HG03469 (cell line): ENCODE results near the gene CEP192.
"Not testable (repeated sequence)": the region's sequence is repeated elsewhere in the genome, so short reads cannot be mapped to it uniquely, and the experiment has no call there.

Experiments
- ATAC-seq: cut with Tn5 transposase; IDR thresholded peaks from one replicate; pipeline ENCODE4 v1.9.1; 2021; ENCODE audit warnings: mild to moderate bottlenecking, moderate library complexity, moderate number of reproducible peaks; ENCODE audit not compliant: unreplicated experiment

The CEP192 gene

DNA sequence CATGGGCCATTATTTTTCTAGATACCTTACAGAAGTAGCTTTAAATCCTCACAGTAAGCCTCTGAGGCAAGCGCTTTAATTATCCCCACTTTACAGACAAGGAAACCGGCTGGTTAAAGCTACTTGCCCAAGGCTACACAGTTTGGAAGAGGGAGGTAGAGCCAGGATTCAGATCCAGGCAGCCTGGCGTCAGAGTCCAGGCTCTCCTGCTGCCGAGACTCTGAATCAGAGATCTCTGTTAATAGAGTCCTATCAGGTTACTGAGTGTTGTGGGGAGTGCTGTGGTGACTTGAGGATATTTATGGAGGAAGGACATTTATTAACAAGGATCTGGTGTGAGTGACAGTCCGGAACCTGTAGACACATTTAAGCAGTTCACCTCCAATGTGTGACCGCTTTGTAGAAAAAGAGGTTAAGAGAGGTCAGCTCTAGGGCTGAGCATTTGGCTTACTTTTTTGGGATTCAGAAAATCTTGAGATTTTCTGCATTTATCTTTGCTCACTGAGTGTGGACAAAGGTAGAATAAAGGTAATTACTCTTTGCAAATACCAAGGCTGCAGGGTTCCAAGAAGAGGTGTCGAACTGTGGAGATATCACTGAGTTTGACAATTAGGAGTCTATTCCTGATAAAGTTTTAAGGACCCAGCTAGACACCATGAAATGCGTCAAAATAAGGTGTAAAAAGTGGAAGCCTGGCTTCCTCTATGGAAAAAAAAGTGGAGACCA is 1.6 kb upstream of the CEP192 start:
- ATAC-seq = no peak

DNA sequence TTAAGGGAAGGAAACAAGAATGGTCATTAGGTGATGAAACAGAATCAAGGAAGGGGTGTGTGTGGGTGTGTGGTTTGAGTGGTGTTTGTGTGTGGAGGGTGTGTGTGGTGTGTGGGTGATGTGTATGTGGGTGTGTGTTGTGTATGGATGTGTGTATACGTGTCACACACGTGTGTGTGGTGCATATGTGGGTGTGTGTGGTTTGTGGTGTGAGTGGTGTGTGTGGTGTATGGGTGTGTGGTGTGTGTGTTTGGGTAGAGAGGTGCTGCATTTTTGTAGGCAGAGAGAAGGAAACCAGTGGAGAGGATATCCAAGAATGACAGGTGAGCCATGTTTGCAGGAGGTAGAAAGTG is 1.1 kb upstream of the CEP192 start:
- ATAC-seq = no peak

DNA sequence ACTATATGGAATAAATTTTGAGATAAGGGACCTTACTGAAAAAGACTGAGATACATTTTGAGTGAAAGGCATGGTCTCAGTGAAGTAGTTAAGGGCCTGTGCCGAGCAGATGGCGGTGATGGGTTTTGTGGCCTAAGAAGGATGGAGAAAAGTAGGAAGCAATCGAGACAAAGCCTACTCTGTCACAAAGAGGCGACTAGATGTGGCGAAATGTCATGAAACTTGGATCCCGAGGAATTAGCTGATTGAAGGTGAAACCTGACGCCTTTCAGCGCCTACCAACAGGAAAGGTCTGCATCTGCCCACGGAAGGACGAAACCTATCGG is 558 bp upstream of the CEP192 start:
- no peak for ATAC-seq

DNA sequence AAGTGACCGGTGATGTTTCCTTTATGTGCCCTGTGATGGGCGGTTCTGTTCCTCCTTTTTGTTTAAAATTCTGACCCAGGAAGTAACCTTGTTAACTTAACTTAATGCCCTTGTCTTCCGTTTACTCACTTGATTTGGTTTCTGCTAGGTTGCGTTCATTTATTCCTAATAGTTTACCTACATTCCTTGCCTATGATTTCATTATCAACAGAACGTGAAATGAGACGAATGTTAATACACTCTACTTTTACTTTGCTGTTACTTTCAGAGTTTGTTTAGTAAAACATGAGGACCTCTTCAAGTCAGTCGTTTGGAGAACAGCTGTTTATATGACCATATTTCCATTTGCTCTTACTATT is 638 bp downstream of the CEP192 start:
- no peak for ATAC-seq

DNA sequence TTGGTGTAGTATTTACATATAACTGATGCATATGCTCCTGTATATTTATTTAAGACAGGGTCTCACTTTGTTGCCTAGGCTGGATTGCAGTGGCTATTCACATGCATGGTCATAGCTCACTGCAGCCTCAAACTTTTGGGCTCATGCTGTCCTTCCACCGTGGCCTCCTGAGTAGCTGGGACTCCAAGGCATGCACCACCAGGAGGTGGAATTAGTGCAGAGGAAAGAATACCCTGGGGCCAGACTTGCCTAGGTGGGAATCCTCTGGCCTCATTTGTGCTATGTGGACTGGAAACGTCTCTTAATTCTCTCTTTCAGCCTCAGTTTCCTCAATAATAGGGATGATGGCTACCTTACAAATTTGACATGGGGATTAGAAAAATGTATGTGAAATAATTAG is 2.3 kb downstream of the CEP192 start:
- ATAC-seq = no peak

DNA sequence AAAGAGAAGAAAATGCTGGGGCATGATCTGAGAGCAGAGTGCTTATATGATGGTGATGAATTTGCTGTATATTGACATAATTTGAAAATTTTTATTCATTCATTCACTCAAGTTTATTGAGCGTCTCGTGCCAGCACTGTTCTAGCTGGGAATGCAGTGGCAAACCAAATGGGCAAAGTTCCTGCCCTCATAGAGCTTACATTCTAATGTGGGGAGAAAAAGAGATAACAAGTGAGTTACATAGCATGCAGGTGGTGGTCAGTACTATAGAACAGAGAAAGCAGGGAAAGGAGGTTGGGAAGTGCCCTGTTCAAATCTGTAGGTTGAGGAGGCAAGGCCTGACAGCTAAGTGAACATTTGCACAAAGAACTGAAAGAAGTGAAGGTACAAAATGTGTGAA is 4.3 kb downstream of the CEP192 start:
- no peak for ATAC-seq

DNA sequence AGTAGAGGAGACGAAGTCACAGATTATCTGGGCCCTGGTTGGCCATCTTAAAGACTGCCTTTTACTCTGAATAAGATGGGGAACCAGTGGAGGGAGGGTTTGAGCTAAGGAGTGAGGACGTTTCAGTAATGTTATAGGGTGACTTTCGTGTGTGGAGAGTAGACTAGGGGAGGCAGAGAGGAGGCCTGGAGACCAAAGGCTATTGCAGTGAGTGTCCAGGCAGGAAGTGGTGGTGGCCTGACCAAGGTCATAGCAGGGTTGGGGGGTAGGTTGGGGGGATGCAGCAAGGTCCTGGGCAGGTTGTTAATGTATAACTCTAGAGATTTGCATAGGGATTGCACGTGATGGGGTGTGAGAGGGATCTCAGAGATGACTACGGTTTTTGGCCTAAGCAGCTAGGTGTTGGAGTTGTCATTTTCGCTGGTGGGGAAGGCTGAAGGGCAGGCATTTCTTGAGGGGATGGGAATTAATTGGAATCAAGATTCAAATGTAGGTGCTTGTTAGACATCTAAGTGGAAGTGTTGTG is 4.9 kb downstream of the CEP192 start:
- ATAC-seq = no peak

DNA sequence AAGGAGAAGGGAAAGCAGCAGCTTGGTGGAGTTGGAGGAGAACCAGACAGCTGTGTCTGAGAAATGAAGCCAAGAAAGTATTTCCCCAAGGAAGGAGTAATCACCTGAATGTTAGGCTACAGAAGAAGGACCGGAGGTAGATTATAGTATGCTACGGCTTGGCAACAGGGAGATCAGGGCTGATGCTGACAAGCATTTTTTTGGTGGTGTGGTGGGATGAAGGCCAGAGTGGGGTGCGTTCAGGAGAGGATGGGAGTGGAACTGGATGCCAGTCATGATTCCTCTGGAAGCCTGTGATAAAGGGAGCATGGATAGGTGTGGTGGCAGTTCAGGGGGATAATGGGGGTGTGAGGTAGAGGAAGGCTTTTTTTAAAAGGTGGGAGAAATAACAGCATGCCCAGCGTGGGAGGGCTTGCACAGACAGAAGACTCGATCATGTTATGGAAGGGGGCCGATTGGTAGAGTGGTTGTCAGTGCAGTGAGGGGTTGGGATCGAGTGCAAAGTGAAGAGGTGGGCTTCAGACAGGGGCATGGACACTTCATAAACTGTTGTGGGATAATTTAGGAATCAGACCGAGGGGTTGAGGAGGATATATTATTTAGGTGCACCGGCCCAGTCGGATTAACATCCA is 5.6 kb downstream of the CEP192 start:
- no peak for ATAC-seq

DNA sequence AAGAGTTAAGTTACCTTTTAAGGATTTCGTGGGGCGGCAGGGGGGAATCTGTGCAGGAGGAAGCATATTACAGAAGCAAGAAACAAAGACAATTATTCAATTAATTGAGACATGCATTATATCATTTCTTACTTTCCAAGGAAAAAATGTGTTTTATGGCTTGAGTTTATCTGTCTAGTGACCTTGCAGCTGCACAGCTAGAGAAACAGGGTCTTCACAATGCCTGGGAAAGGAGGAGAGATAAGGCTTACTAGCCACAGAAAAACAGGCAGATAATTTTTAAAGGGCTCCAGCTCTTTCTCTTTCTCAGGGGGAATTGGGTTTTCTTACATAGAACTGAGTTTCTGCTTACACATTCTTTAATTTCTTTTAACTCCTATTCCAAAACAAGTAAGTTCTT is 6.2 kb downstream of the CEP192 start:
- not testable (repeated sequence) for ATAC-seq

DNA sequence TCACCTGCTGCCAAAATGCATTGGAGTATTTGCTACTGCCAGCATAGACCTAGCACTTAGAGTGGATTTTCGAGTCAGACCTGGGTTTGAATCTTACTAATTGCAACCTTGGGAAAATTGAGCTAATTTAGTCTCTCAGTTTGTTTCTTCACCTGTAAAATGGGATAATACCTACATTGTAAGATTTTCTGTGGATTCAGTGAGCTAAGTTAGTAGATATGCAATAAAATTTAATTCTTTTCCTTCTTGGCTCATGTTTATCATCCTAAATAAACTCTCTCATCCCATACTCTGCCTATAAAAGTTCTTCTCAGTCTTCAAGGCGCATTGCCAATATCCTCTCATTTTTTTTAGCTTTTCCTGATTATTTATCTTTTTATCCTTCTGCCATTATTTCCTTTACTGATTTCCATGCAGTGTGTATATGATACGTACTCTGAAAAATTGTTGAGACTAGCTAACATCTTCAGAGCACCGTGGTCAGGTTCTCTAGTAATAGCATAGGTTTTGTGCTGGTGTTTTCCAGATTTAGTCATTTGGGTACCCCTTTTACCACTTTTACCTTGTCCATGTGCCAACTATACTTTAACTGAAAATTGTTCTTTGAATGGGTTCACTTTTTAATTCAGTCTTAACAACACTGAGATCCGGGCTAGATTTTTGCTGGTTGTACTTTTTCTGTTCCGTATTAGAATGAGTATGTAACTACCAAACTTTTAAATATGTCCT is 7.3 kb downstream of the CEP192 start:
- ATAC-seq = no peak

DNA sequence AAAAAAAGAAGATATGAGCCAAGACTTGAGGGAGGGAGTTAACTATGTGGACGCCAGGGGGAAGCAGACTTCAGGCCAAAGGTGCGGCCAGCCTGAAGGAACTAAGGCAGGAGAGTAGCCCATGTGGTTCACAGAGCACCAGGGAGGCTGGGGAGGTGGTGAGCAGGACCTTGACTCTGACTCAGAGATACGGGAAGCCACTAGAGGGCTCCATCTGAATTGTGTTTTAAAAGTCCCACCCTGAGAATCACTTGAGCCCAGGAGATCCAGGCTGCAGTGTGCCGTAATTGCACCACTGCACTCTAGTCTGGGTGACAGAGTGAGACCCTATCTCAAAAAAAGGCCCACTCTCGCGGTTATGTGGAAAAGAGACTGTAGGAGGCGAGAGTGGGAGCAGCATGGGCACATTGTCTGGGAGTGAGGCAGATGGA is 12.3 kb downstream of the CEP192 start:
- no peak for ATAC-seq

DNA sequence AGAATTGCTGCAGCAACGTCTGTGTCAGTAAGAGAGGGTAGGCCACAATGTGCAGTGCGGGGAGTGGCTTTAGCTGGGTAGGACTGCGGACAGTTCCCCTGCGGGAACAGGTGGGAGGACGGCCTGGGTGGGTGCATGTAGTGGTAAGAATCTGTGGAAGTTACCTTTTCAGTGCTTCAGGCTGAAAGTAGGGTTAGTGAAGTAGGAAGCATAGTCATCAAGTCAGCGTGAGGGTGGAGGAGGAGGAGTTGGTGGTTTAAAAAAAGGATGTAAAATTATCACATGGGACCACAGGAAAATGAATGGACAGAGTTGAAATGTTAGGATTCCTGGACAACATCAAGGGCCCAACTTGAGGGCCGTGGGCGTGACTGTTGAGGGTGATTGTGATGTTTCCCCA is 13.2 kb downstream of the CEP192 start:
- no peak for ATAC-seq

DNA sequence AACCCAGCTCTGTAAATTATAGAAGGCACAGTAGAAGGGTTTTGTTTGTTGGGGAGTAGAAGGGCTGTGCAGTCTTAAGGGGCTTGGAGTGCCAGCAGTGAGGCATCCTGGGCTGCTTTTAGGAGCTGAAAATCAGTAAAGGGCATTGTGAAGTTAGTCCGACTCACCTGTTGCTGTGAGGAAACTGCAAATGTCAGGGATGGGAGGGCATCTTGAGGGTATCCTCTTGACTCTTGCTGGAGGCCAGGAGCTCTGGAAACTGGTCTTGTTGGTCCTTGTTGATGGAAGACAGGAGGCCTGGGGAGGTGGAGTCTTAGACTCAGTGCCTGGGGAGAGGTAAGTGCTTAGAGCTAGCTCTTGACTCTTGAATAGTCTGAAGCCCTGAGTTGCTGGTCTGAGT is 14.1 kb downstream of the CEP192 start:
- no peak for ATAC-seq

DNA sequence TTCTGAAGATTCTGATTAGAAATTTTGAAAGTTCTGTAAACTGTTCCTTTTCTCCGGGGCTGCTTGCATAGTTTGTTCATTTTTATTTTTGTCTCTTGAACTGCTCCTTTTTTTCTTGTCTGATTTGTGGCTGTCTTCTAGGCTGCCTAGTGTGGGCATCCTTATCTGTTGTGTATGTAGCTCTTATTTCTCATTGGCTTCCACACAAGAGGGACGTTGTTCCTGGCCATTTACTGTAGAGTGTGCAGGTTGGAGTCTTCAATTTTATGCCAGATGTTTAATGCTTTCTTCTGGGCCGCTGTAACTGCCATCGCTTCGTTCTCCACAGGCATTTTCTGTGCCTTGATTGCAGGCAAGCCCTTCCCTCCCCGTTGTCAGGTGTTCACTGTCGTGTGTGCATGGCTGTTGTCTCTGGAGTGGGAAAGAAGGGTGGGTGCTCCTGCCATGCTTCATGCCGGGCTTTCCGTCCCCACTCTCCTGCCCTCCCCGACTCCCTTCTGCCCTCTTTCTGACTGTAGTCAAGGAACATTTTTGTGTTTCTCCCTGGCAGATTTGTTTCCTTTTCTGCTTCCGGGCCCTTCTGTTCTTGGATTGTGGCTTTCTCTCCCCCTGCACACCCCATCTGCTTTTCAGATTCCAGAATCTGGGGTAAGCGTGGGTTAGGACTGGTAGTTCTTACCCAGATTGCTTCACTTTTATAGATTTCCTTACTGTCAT is 15.5 kb downstream of the CEP192 start:
- ATAC-seq = no peak

DNA sequence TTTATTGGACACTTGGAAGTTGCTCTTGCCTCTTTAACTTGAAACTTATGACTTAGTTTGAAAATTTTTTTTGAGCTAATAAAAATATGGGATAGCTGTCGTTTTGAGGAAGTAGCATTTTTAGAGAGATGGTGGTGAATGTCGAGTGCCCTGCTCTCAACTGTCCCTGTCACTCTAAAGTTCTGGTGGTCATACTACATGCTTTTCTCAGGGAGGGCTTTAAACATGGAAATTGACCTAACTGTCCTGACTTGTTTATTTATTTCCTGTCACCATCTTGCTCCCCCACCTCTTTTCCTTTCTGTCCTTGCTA is 16.0 kb downstream of the CEP192 start:
- ATAC-seq = no peak

DNA sequence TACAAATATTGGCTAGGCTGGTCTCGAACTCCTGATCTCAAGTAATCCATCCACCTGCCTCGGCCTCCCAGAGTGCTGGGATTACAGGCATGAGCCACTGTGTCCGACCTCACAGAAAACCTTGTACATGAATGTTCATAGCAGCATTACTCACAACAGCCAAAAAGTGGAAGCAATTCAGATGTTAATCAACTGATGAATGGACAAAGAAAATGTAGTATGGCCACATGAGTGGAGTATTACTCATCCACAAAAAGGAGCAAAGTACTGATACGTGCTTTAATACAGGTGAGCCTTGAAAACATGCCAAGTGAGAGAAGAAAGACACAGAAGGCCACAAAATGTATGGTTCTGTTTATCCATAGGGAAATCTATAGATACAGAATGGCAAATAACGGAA is 20.6 kb downstream of the CEP192 start:
- ATAC-seq = no peak

DNA sequence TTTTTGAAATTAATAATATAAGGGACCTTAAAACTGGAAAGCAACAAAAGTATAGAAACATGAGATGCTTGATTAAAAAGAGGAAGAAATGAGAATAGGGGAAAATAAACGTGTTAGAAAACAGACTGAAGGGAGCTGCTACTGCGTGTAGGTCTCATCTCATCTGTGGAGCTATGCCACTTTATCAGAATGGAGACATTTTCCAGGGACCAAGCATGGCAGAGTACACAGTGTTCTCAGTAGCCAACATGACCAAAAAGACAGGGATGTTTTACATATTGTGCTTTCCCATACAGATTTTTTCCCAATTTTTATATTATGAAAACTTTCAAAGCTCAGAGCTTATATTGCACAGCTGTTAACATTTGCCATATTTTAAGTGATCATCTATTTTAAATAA is 23.1 kb downstream of the CEP192 start:
- ATAC-seq = no peak

DNA sequence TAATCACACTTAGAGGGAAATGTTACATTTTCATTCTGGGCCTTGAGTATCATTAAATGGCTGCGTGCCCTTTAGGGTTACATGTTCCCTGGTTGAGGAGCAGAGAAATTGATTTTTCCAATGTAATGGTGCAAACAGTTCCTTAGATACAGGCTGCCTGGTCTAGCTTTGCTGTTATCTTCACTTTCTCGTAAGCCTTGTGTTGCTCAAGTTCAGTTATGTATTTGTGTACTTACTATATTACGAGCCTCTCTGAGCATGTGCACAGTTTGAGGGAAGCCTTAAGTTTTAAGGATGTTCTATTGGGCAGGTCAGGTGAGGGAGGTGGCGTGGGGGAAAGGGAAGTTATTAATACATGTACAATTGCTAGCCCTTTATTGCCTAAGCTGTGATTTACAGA is 23.7 kb downstream of the CEP192 start:
- no peak for ATAC-seq

DNA sequence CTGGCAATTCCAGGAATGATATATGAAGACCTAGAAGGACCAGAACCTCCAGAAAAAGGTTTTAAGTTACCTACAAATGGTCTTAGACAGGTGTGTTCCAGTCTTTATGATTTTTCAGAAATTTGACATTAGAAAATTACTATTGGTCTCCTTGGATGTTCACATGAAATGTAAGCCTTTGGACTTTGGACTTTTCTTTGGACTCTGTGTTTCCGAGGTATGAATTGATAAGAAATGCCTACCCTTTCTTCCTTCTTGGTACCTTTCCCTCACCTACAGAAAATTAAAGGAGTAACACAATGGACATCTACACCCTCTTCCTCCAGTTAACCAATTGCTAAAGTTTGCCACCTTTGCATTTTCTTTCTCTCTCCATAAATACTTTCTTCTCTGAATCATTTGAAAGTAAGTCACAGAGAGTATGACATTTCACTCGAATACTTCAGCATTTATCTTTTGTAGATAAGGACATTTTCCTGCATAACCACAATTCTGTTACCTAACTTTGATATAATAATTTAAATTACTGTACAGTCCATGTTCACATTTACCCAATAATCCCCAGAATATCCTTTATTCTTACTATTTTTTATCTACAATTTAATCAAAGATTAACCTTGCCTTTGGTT is 26.2 kb downstream of the CEP192 start:
- ATAC-seq = no peak

DNA sequence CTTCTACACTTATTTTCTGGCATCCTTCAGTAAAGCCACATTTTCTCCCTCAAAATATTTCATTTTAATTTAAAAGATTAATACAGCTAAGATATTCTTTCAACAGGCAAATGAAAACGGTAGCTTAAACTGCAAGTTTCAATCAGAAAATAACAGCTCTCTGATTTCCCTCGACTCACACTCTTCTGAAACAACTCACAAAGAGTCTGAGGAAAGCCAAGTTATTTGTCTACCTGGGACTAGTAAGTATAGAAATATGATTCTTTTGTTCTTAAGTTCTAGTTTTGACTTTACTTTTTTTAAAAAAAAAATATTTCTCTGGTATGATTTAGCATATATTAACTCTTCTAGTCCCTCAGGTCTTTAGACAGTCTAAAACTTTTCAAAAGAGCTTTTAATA is 27.2 kb downstream of the CEP192 start:
- ATAC-seq = no peak

DNA sequence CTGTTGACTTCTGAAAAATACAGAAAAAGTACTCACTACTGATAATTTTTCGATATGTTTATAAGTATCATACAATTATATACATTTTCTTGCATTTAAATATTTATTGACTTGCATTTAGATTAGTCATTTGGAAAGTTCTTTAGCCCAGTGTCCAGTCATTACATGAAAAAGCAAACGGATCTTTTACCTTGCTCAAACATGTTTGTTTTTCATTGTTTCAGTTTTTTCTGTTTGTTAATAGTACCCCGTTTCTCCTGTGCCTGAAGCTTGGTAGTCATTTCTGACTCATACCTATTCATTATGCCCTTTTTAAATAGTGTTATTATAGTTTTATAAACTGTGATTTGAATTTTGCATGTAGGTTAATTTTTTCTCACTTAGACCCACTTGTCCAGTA is 28.1 kb downstream of the CEP192 start:
- no peak for ATAC-seq
